Activated naive CD4-positive, alpha-beta T cell treated with anti-CD3 and anti-CD28 coated beads for 36 hours (primary cell): ENCODE results near the gene FOXO6. TPM values are rescaled to one million over a fixed set of nuclear protein-coding genes. Genes with fewer than 3 reads are reported as not detected.

Experiments
- CTCF ChIA-PET: fragments of 350-600 bp; sonication (Branson Sonifier 250); formaldehyde crosslinking; loops from one replicate; lab custom pipeline; 2021; ENCODE audit warnings: antibody characterized with exemption; lab: Charles Lee
- DNase-seq: peaks from one replicate; pipeline ENCODE4 v3.0.0-alpha.2; 2020
- H3K27ac Mint-ChIP-seq: one replicate; pipeline ENCODE4 v1.8.0; 2021; ENCODE audit warnings: mild to moderate bottlenecking, mixed read lengths
- H3K27me3 Mint-ChIP-seq: one replicate; pipeline ENCODE4 v1.8.0; 2021; ENCODE audit warnings: low read depth, mixed read lengths
- H3K36me3 Mint-ChIP-seq: one replicate; pipeline ENCODE4 v1.8.0; 2021; ENCODE audit warnings: low read depth, mixed read lengths
- H3K4me1 Mint-ChIP-seq: one replicate; pipeline ENCODE4 v1.8.0; 2021; ENCODE audit warnings: low read depth, mixed read lengths
- H3K4me3 Mint-ChIP-seq: one replicate; pipeline ENCODE4 v1.8.0; 2021; ENCODE audit warnings: mild to moderate bottlenecking, moderate library complexity, mixed read lengths
- H3K9me3 Mint-ChIP-seq: one replicate; pipeline ENCODE4 v1.8.0; 2021; ENCODE audit warnings: mixed read lengths
- intact Hi-C: fragments of 100-400 bp; cut with micrococcal nuclease; formaldehyde crosslinking; loops from one replicate; pipeline ENCODE4 v1.15.1; 2023
- total RNA-seq, 2 experiments: library from RNA; stranded (reverse); gene quantifications; one replicate each; pipeline ENCODE4 v1.2.3, GENCODE V29; 2021

FOXO6 gene
- total RNA-seq, 2 experiments from 2014 or later: 0.15 TPM; not detected in 1

DNA sequence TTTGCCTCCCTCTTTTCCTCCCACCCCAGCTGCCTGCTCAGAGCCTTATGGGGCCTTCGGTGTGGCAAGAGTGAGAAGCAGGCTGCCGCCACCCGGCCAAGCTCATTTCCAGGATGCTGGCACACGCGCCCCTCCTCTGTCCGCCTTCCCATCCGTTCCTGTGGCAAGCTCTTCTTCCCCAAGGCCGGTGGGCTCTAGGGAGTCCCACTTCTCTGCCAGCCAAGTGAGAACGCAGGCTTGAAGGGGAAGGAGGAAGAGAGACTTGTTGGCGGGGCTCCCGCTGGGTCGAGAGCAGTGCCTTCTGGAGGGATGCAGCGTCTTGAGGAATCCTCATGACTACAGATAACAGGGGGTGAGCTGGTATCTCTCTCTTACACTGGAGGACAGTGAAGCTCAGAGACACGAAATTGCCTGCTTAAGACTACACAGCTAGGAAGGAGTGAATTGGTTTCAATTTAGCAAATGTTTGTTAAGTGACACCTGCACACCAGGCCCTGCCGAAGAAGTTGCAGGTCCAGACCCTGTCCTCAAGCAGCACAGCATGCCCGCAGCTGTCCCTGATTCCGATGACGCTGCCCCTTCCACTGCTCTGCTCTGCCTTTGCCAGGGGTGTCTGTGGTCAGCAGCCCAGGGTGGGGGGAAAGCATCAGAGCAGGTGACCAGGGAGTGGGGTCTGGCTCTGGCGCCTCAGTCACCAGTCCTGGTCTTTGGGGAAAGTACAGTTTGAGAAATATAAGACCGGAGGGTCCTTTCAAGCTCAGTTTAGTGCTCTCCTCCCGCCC is 40.1 kb upstream of the FOXO6 start:
- Mint-ChIP-seq H3K9me3 (no peaks in the 10 kb centered on the region), H3K36me3 (no peaks in the 10 kb centered on the region), H3K27me3 (peaks cover 2% of the 10 kb centered on the region), H3K4me3 (no peak overlapping the region), H3K27ac (no peak overlapping the region), H3K4me1 (no peaks in the 10 kb centered on the region)
- intact Hi-C loops: loop anchor here (5.0 kb wide), 1 partner anchor 111 kb away; no protein-coding TSS in a partner anchor
- CTCF ChIA-PET: no interaction called here
- DNase-seq: no peak

DNA sequence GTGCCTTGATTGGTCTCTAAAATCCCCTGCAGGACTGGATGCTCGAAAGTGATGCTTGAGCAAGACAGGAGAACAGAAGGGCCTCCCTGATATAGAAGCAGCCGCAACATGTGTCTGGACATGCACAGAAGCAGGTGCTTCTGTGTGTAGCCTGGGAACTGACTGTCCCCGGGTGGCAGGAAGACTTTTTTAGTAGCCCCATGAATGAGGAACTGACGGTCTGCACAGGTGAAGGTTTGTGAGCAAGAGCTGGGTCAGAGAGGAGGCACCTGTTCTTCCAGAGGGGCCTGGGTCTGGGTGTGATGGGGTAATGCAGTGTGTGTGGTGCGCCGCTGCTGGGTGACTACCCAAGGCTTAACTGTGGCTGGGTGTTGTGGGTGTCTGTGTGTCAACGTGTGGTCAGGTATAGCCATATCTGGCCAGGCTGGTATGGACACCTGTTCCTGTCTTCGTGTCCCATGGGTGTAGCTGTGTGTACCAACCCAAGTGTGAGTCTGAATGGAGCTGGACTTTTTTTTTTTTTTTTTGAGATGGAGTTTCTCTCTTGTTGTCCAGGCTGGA is 39.1 kb upstream of the FOXO6 start:
- intact Hi-C loops: loop anchor here (5.0 kb wide), 1 partner anchor 110 kb away; no protein-coding TSS in a partner anchor
- H3K36me3 Mint-ChIP-seq: no peaks in the 10 kb centered on the region
- peaks cover 2% of the 10 kb centered on the region for H3K27me3 Mint-ChIP-seq
- DNase-seq: no peak
- no peak overlapping the region for H3K27ac Mint-ChIP-seq
- CTCF ChIA-PET: interaction anchor here (0.5 to 3.4 kb wide), 9 partner anchors 12 to 110 kb away, joined by 3 to 17 read pairs (median 3); no protein-coding TSS in a partner anchor
- no peaks in the 10 kb centered on the region for H3K9me3 Mint-ChIP-seq
- no peaks in the 10 kb centered on the region for H3K4me1 Mint-ChIP-seq
- no peak overlapping the region for H3K4me3 Mint-ChIP-seq

DNA sequence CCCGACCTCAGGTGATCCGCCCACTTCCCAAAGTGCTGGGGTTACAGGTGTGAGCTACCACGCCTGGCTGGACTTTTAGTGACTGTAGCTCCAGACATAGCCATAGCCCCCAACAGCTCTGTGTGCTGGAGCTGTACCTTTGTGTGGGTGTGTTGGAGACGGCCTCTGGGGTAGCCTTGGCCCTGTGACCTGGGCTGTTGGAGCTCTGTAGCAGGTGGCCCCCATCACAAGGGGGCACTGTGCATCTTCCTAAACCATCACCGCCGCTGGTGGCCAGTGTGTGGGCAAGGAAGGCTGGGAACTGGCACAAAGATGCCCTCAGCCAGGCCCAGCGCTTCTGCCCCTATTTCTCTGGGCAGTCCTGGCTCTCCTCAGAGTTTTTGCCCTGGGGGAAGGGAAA is 38.4 kb upstream of the FOXO6 start:
- peak; percentile 52 for DNase-seq
- intact Hi-C loops: loop anchor here (1.0 to 5.0 kb wide), 2 partner anchors 94 to 109 kb away; no protein-coding TSS in a partner anchor
- no peak overlapping the region for H3K4me3 Mint-ChIP-seq
- H3K36me3 Mint-ChIP-seq: no peaks in the 10 kb centered on the region
- H3K27ac Mint-ChIP-seq: no peak overlapping the region
- H3K27me3 Mint-ChIP-seq: peaks cover 2% of the 10 kb centered on the region
- H3K9me3 Mint-ChIP-seq: no peaks in the 10 kb centered on the region
- H3K4me1 Mint-ChIP-seq: no peaks in the 10 kb centered on the region
- CTCF ChIA-PET: interaction anchor here (0.5 to 3.4 kb wide), 10 partner anchors 11 to 109 kb away, joined by 3 to 17 read pairs (median 3); no protein-coding TSS in a partner anchor

- Mint-ChIP-seq H3K27me3 (peaks cover 2% of the 10 kb centered on the region), H3K4me1 (no peaks in the 10 kb centered on the region), H3K36me3 (no peaks in the 10 kb centered on the region), H3K9me3 (no peaks in the 10 kb centered on the region), H3K4me3 (no peak overlapping the region), H3K27ac (no peak overlapping the region)
- DNase-seq: no peak
- CTCF ChIA-PET: interaction anchor here (0.7 to 3.4 kb wide), 7 partner anchors 11 to 109 kb away, joined by 3 to 17 read pairs (median 3); no protein-coding TSS in a partner anchor
- intact Hi-C loops: loop anchor here (1.0 to 5.0 kb wide), 2 partner anchors 94 to 109 kb away; no protein-coding TSS in a partner anchor
These were observed 38.0 kb upstream of the FOXO6 start for GRCh38 chr1:41323243-41323642.

DNA sequence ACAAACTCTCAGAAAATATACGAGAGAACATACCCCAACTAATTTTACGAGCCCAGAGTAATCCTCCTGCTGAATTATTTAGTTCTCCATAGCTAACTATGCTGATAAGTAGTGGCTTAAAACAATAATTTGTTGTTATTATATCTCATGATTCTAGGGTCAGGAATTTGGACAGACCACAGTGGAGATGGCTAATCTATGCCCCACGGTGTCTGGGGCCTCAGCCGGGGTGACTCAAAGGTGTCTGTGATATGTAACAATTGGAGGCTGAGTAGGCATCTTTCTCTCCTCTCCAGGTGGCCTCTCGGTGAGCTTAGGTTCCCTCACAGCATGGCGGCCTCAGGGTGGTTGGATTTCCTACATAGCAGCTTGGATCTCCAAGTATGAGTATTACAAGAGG is 35.4 kb upstream of the FOXO6 start:
- no peak for DNase-seq
- Mint-ChIP-seq H3K27ac (no peak overlapping the region), H3K9me3 (no peaks in the 10 kb centered on the region), H3K27me3 (peaks cover 2% of the 10 kb centered on the region), H3K4me3 (no peak overlapping the region), H3K4me1 (no peaks in the 10 kb centered on the region), H3K36me3 (no peaks in the 10 kb centered on the region)
- intact Hi-C loops: no loop called here
- CTCF ChIA-PET: no interaction called here

DNA sequence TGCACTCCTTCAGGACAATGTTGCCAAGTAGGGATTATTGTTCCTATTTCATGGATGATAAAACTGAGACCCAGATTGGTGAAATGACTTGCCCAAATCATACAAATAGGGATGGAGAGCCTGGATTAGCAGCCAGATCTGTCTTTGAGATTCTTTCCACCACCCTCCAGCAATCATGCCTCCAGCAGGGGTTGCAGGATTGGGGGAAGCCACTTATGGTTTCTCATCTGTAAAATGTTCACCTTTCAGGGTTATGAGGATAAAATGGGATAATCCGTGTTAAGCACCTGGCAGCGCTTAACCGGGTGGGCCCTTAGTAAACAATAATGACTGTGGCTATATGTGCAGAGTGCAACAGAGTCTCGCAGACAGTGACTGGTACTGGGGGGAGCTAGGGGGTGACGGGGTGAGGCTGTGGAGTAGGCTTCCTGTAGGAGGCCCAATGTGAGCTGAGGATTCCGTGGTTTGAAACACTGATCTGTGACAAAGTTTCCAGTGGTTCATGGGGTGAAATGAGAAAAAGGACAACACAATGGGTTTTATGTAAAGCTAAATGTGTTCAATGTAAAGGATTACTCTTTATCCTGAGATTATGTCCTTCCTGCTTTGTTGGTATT is 33.7 kb upstream of the FOXO6 start:
- H3K36me3 Mint-ChIP-seq: no peaks in the 10 kb centered on the region
- intact Hi-C loops: no loop called here
- CTCF ChIA-PET: no interaction called here
- no peak for DNase-seq
- H3K9me3 Mint-ChIP-seq: no peaks in the 10 kb centered on the region
- H3K27ac Mint-ChIP-seq: no peak overlapping the region
- H3K27me3 Mint-ChIP-seq: peaks cover 2% of the 10 kb centered on the region
- no peak overlapping the region for H3K4me3 Mint-ChIP-seq
- H3K4me1 Mint-ChIP-seq: no peaks in the 10 kb centered on the region

- CTCF ChIA-PET: interaction anchor here (0.7 to 0.9 kb wide), 2 partner anchors 13 to 32 kb away, joined by 3 read pairs; no protein-coding TSS in a partner anchor
- Mint-ChIP-seq H3K9me3 (peaks cover 2% of the 10 kb centered on the region), H3K4me3 (no peak overlapping the region), H3K27ac (no peak overlapping the region), H3K36me3 (no peaks in the 10 kb centered on the region), H3K4me1 (no peaks in the 10 kb centered on the region), H3K27me3 (peaks cover 4% of the 10 kb centered on the region)
- DNase-seq: no peak
- intact Hi-C loops: no loop called here
These were observed 33.1 kb upstream of the FOXO6 start for GRCh38 chr1:41328001-41328615.

DNA sequence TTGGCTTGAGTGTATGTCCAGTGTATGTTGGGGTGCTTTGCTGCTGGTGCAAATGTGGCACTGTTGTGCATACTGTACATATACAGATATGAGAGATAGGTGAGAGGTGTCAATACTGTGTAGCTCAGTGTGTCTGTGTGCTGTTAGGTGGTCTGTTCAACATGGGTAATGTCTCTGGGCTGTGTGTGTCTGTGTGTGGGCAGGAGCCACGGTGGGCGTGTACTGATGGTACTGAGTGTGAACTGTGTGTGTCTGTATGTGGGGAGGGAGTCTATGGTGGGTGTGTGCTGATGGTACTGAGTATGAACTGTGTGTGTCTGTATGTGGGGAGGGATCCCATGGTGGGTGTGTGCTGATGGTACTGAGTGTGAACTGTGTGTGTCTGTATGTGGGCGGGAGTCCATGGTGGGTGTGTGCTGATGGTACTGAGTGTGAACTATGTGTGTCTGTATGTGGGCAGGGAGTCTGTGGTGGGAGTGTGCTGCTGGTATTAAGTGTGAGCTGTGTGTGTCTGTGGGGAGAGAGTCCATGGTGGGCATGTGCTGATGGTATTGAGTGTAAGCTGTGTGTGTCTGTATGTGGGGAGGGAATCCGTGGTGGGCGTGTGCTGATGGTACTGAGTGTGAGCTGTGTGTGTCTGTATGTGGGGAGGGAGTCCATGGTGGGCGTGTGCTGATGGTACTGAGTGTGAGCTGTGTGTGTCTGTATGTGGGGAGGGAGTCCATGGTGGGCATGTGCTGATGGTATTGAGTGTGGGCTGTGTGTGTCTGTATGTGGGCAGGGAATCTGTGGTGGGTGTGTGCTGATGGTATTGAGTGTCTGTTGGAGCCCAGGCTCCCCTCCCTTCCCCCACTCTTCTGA is 32.2 kb upstream of the FOXO6 start:
- Mint-ChIP-seq H3K4me3 (no peak overlapping the region), H3K27me3 (peaks cover 5% of the 10 kb centered on the region), H3K9me3 (peaks cover 4% of the 10 kb centered on the region), H3K27ac (no peak overlapping the region), H3K4me1 (no peaks in the 10 kb centered on the region), H3K36me3 (no peaks in the 10 kb centered on the region)
- CTCF ChIA-PET: interaction anchor here (0.7 to 1.1 kb wide), 4 partner anchors 10 to 31 kb away, joined by 3 read pairs; no protein-coding TSS in a partner anchor
- DNase-seq: no peak
- intact Hi-C loops: no loop called here

- intact Hi-C loops: no loop called here
- no peaks in the 10 kb centered on the region for H3K4me1 Mint-ChIP-seq
- H3K9me3 Mint-ChIP-seq: peaks cover 6% of the 10 kb centered on the region
- H3K36me3 Mint-ChIP-seq: no peaks in the 10 kb centered on the region
- CTCF ChIA-PET: interaction anchor here (0.6 to 1.1 kb wide), 3 partner anchors 12 to 161 kb away, joined by 3 to 4 read pairs (median 3); no protein-coding TSS in a partner anchor
- DNase-seq: no peak
- H3K27me3 Mint-ChIP-seq: peaks cover 3% of the 10 kb centered on the region
- H3K4me3 Mint-ChIP-seq: no peak overlapping the region
- no peak overlapping the region for H3K27ac Mint-ChIP-seq
These were observed 31.3 kb upstream of the FOXO6 start for GRCh38 chr1:41329662-41330587.

DNA sequence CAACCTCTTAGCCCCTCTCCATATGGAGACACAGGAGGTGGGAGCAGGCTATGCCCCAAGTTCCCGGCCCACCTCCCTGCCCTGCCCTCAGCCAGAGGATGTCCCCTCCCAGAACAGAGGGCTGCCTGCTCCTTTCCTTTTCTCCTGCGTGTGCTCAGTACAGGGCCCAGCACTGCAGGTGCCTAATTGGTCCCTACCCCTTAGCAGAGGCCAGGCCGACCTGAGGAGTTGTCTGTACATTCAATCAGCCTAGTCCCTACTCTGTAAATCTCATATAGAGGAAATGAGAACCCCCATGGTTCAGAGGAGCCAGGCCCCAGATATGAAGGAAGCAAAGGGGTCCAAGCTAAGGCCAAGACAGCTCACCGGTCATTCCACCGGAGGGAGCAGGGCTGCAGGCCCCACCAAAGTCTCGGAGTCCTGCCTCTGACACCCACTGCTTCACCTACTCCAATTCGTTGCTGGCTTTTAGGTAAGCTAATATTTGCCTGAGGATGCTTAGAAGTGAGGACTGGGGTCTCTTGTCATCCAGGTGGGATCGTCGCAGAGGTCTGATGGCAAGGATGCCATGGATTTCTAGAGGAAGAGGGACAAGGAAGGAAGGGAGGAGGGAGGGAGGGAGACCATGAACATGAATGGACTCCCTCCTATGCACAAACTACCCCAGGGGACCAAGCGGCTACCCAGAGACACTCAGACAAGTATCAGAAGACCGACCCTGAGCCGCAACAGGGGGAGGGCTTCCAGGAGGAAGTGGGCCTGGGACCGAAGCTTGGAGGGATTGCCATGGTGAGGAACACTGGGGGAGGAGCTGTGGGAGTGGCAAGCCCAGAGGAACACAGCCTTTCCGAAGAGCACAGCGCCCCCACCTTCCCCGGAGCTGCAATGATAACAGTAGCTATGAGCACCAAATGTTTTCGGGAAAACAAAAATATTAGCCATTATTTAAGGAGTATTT is 30.4 kb upstream of the FOXO6 start:
- CTCF ChIA-PET: interaction anchor here (0.6 to 0.9 kb wide), 2 partner anchors 16 to 160 kb away, joined by 3 to 4 read pairs; no protein-coding TSS in a partner anchor
- intact Hi-C loops: no loop called here
- peaks cover 3% of the 10 kb centered on the region for H3K27me3 Mint-ChIP-seq
- H3K9me3 Mint-ChIP-seq: peaks cover 8% of the 10 kb centered on the region
- H3K27ac Mint-ChIP-seq: no peak overlapping the region
- no peak overlapping the region for H3K4me3 Mint-ChIP-seq
- no peaks in the 10 kb centered on the region for H3K36me3 Mint-ChIP-seq
- no peak for DNase-seq
- no peaks in the 10 kb centered on the region for H3K4me1 Mint-ChIP-seq
